Left ventricle myocardium inferior (tissue), 1 donor: Measurements from ENCODE around the gene RPRD1B. TPM values are rescaled to one million over a fixed set of nuclear protein-coding genes. Genes with fewer than 3 reads are reported as not detected.

Source experiments
- DNase-seq: peaks from one replicate; pipeline ENCODE4 v3.0.0-alpha.2; 2020
- H3K27ac ChIP-seq: fragments of 200-600 bp; replicated peaks from 2 replicates; pipeline ENCODE4 v1.8.0; 2021
- H3K27me3 ChIP-seq: fragments of 200-600 bp; 2 replicates; pipeline ENCODE4 v1.8.0; 2021; ENCODE audit warnings: low read depth
- H3K36me3 ChIP-seq: fragments of 200-600 bp; 2 replicates; pipeline ENCODE4 v1.8.0; 2021
- H3K4me1 ChIP-seq: fragments of 200-600 bp; 2 replicates; pipeline ENCODE4 v1.8.0; 2021
- H3K4me3 ChIP-seq: fragments of 200-600 bp; 2 replicates; pipeline ENCODE4 v1.8.0; 2021; ENCODE audit warnings: mild to moderate bottlenecking, moderate library complexity
- H3K9me3 ChIP-seq: fragments of 200-600 bp; replicated peaks from 2 replicates; pipeline ENCODE4 v1.8.0; 2021
- CTCF ChIP-seq: fragments of 200-600 bp; IDR thresholded peaks from 2 replicates; pipeline ENCODE4 v1.8.0; 2021; ENCODE audit warnings: antibody characterized with exemption, mild to moderate bottlenecking, borderline replicate concordance
- intact Hi-C: fragments of 100-400 bp; cut with micrococcal nuclease; formaldehyde crosslinking; loops from one replicate; pipeline ENCODE4 v1.11.0; 2022
- total RNA-seq: library from RNA; stranded (reverse); fragmentation: NEBNext Ultra II Directional; extraction: Animal tissue kit (Norgen Biotek cat#: 25700); gene quantifications from one replicate; pipeline ENCODE4 v1.2.1, GENCODE V29; 2021
- donor health status: DM: no; HTN: yes; CAD: no; lungs with severe emphysema.

Gene RPRD1B
- total RNA-seq, 1 donor from 2014 or later, result 58.9 TPM

- intact Hi-C loops, result no loop called here
- Histone ChIP-seq H3K36me3 (peaks cover 80% of the 10 kb centered on the region), H3K9me3 (no peaks in the 10 kb centered on the region), H3K4me1 (peaks cover 75% of the 10 kb centered on the region), H3K27me3 (no peaks in the 10 kb centered on the region), H3K4me3 (no peak overlapping the region), H3K27ac (peak overlapping the region; percentile 79)
- TF ChIP-seq CTCF, result no peak
- DNase-seq, result no peak
Observed at GRCh38 chr20:38132910-38133501, 99.5 kb downstream of the RPRD1B start.

DNA sequence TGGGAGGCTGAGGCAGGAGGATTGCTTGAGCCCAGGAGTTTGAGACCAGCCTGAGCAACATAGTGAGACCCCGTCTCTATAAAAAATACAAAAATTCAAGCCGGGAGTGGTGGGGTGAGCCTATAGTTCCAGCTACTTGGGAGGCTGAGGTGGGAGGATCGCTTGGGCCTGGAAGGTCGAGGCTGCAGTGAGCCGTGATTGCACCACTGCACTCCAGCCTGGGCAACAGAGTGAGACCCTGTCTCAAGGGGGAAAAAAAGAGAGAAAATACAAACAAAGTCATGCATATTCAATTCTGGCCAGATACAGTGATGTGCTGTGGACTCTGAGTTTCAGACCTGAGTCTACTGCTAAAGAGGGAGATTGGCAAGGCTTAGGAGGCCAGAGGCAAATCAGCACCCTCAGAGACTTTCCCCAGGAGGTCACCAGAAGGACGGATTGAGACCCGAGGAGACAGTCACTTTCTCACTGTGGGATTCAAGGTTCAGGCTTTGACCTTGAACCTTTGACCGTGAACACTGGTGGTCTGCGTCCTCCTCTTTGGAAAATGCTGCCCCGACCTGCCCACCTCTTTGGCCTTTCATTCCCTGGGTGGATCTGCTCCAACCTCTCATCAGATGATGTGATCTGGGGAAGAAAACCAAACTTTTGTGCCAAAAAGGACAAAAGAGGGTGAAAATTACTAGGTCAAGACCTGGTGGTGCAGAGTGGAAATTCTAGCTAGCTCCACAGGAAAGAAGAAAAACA is 100.3 kb downstream of the RPRD1B start:
- Histone ChIP-seq H3K27me3 (no peaks in the 10 kb centered on the region), H3K36me3 (peaks cover 86% of the 10 kb centered on the region), H3K4me3 (no peak overlapping the region), H3K27ac (peak overlapping the region; percentile 79), H3K9me3 (no peaks in the 10 kb centered on the region), H3K4me1 (peaks cover 73% of the 10 kb centered on the region)
- intact Hi-C loops, result no loop called here
- TF ChIP-seq CTCF, result no peak
- DNase-seq, result no peak

DNA sequence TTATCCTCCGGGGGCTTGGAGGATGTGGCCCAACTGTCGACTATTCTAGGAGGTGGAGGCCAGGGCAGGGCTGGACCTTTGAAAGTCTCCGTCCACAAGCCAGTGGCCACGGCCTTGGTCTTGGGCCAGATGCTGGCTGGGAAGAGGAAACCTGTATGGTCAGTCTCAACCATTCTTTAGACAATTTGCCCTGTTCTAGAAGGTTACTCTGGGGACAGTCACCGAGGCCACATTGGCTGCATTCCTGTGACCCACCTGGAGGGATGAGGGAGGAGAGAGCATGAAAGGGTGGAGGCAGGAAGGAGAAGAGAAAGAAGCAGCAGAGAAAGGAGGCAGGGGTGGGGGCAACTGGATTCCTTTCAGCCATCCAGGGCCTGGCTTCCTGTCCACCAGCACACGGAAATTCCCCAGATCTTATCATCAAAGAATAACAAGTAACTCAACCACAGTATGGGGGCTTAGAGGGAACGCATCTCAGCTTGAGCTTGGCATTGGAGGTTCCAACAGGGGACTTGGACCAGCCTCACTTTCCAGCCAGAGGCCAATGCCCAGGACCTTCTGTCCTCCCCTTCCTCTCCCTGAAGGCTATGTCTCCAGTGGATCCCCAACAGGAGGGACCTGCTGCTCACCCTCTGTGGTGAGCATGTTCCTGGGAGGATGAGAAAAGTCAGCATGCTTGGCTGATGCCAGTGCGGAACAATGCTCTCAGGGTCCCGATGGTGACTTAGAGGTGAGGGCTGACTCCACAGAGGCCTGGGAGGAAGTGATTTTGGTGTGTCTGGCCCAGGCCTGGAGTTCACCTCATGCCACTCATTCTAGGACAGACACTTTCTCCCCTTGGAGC is 101.1 kb downstream of the RPRD1B start:
- Histone ChIP-seq H3K36me3 (peaks cover 87% of the 10 kb centered on the region), H3K27me3 (no peaks in the 10 kb centered on the region), H3K27ac (peak overlapping the region; percentile 79), H3K9me3 (no peaks in the 10 kb centered on the region), H3K4me3 (no peak overlapping the region), H3K4me1 (peaks cover 73% of the 10 kb centered on the region)
- no peak for TF ChIP-seq CTCF
- intact Hi-C loops, result no loop called here
- no peak for DNase-seq

DNA sequence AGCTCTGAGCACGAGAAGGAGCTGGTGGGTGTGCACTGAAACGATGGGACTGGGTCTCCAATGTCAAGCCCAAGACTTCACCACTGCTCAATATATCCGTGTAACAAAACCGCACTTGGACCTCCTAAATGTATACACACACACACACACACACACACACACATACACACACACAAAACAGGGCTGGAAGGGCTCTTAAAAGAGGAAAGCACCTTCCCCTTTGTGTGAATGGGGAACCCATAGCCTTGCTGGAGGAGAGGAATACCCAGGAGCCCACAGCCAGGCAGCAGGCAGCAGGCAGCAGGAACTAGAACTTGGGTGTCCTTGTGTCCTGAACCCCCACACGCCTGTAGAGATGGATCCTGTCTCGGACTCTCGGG is 101.7 kb downstream of the RPRD1B start:
- intact Hi-C loops, result no loop called here
- no peaks in the 10 kb centered on the region for H3K27me3 ChIP-seq
- DNase-seq, result no peak
- H3K27ac ChIP-seq, result peak overlapping the region; percentile 79
- no peak for TF ChIP-seq CTCF
- no peak overlapping the region for H3K4me3 ChIP-seq
- peaks cover 87% of the 10 kb centered on the region for H3K36me3 ChIP-seq
- peaks cover 75% of the 10 kb centered on the region for H3K4me1 ChIP-seq
- H3K9me3 ChIP-seq, result no peaks in the 10 kb centered on the region

DNA sequence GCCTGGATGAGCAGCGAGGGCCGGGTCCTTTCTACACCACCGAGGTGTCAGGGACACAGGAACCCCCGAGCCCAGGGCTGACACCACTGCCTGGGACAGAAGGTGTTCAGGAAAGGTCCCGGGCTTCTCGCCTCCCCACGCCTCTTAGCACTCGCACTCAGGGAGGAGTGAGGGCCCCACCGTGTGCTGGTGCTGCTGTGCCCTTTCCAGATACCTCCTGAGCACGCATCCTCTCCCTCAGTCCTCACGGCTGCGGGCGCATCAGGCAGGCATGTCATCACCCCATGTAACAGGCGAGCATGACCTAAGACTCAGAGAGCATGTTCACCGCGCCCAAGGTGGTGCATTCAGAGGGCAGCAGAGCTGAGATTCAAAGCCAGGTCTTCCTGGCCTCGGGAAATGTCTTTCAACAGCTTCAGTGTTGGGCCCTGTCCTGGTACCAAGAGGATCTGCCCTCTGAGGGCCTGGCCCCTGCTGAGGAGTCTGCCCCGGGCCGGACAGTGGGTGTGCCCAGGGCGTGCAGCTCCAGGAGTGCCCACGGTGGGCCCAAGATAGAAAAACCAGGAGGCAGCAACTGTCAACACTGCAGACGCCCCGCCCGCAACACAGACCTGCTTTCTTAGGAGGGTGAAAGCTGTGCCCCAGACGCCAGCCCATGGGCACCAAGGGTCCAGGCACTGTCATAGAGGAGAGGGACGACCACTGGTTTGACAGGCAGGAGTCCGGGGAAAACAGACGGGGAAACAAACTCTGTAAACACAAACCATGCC is 102.3 kb downstream of the RPRD1B start:
- no peak for TF ChIP-seq CTCF
- Histone ChIP-seq H3K36me3 (peaks cover 87% of the 10 kb centered on the region), H3K4me3 (no peak overlapping the region), H3K4me1 (peaks cover 75% of the 10 kb centered on the region), H3K27me3 (no peaks in the 10 kb centered on the region), H3K27ac (peak overlapping the region; percentile 79), H3K9me3 (no peaks in the 10 kb centered on the region)
- intact Hi-C loops, result no loop called here
- DNase-seq, result no peak
